Calu3 (cell line): ENCODE measurements around the gene PRPF8. TPM values are rescaled to one million over a fixed set of nuclear protein-coding genes. Genes with fewer than 3 reads are reported as not detected.

Experiments used
- BruUV-seq: library from RNA; stranded (reverse); fragments of 400-500 nt; replicated peaks from 2 replicates; lab custom pipeline; 2021; lab: Mats Ljungman, UMichigan
- CTCF ChIA-PET: fragments of 300-600 bp; sonication (Branson Sonifier 250); formaldehyde crosslinking; loops from one replicate; lab custom pipeline; 2022; ENCODE audit warnings: antibody characterized with exemption; lab: Charles Lee
- DNase-seq: peaks from one replicate; pipeline ENCODE4 v3.0.0; 2022
- H3K27ac Mint-ChIP-seq: one replicate; pipeline ENCODE4 v1.8.0; 2022; ENCODE audit warnings: mixed read lengths; ENCODE audit not compliant: unreplicated experiment
- H3K27me3 Mint-ChIP-seq: one replicate; pipeline ENCODE4 v1.8.0; 2022; ENCODE audit warnings: mixed read lengths; ENCODE audit not compliant: unreplicated experiment
- H3K36me3 Mint-ChIP-seq: one replicate; pipeline ENCODE4 v1.8.0; 2022; ENCODE audit warnings: mild to moderate bottlenecking, moderate library complexity, mixed read lengths; ENCODE audit not compliant: insufficient read depth, unreplicated experiment
- H3K4me1 Mint-ChIP-seq: one replicate; pipeline ENCODE4 v1.8.0; 2022; ENCODE audit warnings: mild to moderate bottlenecking, low read depth, mixed read lengths; ENCODE audit not compliant: unreplicated experiment
- H3K4me3 Mint-ChIP-seq: one replicate; pipeline ENCODE4 v1.8.0; 2022; ENCODE audit warnings: mild to moderate bottlenecking, low read depth, moderate library complexity, mixed read lengths; ENCODE audit not compliant: unreplicated experiment
- H3K9me3 Mint-ChIP-seq: one replicate; pipeline ENCODE4 v1.8.0; 2022; ENCODE audit warnings: low read depth, mixed read lengths; ENCODE audit not compliant: unreplicated experiment
- intact Hi-C: fragments of 100-400 bp; cut with micrococcal nuclease; formaldehyde crosslinking; loops from one replicate; pipeline ENCODE4 v1.10.0; 2022; ENCODE audit not compliant: unreplicated experiment
- total RNA-seq: library from RNA; stranded (reverse); gene quantifications from 2 replicates; pipeline ENCODE4 v1.2.3, GENCODE V29; 2022
- TF ChIP-seq, protein P1 (sequence below): fragments of 200-600 bp; IDR thresholded peaks from one replicate; pipeline ENCODE4 v1.8.0; 2022; ENCODE audit warnings: antibody characterized with exemption; ENCODE audit not compliant: unreplicated experiment

PRPF8 gene
- total RNA-seq, 1 experiment from 2014 or later = 206 TPM

DNA sequence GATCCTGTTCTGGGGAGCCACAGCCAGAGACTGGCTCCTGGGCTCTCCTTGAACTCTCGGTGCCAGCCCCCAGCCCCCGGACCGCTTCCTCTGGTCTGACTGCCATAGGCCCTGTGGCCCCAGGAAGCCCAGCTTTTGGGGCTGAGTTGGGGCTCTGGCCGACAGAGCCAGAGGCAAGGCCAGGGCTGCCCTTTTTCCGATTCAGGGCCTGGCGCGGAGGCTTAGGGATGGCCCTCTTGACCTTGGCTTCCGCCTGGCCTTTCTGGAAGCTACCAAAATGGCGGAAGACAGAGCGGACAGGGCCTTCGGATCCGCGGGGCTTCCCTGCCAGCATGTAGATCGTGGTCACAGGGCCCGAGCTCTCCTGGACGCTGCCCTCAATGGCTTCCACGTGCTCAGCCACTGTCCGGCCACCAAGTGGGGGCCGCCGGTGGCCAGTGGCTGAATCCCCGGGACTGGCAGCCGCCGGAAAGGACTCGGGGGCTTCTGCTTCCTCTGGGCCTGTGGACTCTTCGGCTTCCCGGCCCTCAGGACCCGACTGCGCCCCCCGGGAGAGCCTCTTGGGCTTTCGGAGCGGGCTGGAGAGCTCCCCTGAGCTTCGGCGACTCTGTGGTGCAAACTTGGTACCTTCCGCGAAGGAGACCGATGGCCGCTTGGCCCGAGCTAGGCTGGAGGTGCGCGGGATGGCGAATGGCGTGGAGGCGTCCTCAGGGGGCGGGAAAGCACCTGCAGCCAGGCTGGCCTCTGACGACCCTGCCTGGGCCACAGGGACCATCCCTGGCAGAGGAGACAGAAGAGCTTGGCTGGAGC, 49.6 kb downstream of the PRPF8 start:
- no peak overlapping the region for H3K27ac Mint-ChIP-seq
- H3K4me1 Mint-ChIP-seq = no peaks in the 10 kb centered on the region
- peaks cover 23% of the 10 kb centered on the region for H3K27me3 Mint-ChIP-seq
- no TSS peak for BruUV-seq
- no peaks in the 10 kb centered on the region for H3K36me3 Mint-ChIP-seq
- intact Hi-C loops = no loop called here
- H3K4me3 Mint-ChIP-seq = no peak overlapping the region
- TF ChIP-seq, protein P1, sequence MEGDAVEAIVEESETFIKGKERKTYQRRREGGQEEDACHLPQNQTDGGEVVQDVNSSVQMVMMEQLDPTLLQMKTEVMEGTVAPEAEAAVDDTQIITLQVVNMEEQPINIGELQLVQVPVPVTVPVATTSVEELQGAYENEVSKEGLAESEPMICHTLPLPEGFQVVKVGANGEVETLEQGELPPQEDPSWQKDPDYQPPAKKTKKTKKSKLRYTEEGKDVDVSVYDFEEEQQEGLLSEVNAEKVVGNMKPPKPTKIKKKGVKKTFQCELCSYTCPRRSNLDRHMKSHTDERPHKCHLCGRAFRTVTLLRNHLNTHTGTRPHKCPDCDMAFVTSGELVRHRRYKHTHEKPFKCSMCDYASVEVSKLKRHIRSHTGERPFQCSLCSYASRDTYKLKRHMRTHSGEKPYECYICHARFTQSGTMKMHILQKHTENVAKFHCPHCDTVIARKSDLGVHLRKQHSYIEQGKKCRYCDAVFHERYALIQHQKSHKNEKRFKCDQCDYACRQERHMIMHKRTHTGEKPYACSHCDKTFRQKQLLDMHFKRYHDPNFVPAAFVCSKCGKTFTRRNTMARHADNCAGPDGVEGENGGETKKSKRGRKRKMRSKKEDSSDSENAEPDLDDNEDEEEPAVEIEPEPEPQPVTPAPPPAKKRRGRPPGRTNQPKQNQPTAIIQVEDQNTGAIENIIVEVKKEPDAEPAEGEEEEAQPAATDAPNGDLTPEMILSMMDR = no peak
- no peak for DNase-seq
- CTCF ChIA-PET = no interaction called here
- no peaks in the 10 kb centered on the region for H3K9me3 Mint-ChIP-seq

DNA sequence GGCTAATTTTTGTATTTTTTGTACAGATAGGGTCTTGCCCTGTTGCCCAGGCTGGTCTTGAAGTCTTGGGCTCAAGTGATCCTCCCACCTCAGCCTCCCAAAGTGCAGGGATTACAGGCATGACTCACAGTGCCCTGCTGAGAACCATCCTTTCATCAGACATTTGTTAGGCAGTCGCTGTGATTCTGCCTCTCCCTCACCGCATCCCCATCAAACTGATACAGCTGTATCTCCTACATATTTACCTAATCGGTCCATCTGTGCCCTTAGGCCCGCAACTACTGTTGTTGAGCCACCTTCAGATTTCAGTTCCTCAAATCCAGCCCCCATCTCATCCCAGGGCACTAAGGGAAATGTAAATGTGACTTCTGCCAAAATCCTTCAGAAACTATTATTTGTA, 54.0 kb downstream of the PRPF8 start:
- H3K27ac Mint-ChIP-seq = peak overlapping the region; percentile 45
- BruUV-seq = no TSS peak
- no peak for DNase-seq

DNA sequence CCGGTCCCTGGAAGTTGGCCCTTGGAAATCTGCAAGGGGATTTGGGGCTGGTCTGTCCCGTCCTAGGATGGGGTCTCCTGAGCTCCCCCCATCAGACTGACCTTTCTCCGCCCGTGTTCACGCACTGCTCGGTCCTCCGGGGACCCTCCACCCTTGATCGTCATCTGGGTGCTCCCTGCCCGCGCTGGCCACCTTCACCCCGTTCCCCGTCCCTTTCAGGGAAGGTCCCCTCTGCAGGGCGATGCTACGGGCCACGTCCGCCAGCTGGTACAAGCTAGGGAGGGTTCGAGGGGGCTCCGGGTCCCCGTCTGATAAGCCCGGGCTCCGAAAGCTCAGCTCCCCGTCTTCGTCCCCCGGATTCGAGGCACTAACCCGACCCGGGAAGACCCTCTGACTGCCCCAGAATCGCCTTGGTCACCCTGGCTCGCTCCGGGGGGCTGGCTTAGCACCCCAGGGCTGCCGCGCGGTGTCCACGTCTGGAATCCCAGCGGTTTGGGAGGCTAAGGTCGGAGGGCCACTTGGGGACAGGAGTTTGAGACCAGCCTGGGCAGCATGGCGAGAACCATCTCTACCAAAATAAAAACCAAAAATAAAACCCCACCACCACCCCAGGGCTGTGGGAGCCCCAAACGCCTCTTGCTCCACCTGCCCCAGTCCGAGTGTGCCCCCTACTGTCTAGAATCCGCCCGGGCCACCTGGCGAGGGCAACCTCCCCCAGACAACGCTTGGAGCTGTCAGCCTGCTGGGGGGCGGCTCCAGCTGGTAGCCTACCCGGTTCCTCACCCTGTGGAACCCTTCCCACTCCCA, 55.0 kb downstream of the PRPF8 start:
- TF ChIP-seq, protein P1 = peak; percentile 25
- no peaks in the 10 kb centered on the region for H3K4me1 Mint-ChIP-seq
- no TSS peak for BruUV-seq
- H3K9me3 Mint-ChIP-seq = no peaks in the 10 kb centered on the region
- DNase-seq = peak; percentile 81
- H3K36me3 Mint-ChIP-seq = peaks cover 16% of the 10 kb centered on the region
- intact Hi-C loops = loop anchor here (1.0 kb wide), 1 partner anchor 55 kb away; no protein-coding TSS in a partner anchor
- peaks cover 41% of the 10 kb centered on the region for H3K27me3 Mint-ChIP-seq
- CTCF ChIA-PET = interaction anchor here (0.6 to 3.2 kb wide), 11 partner anchors 9 to 70 kb away, joined by 3 to 54 read pairs (median 4); partner anchors contain the start of genes PITPNA and RILP
- H3K27ac Mint-ChIP-seq = peak overlapping the region; percentile 45
- H3K4me3 Mint-ChIP-seq = peak overlapping the region; percentile 85

More for the DNA sequence above, 54.0 kb downstream of the PRPF8 start:
- peak overlapping the region; percentile 85 for H3K4me3 Mint-ChIP-seq
- no peaks in the 10 kb centered on the region for H3K9me3 Mint-ChIP-seq
- no peaks in the 10 kb centered on the region for H3K4me1 Mint-ChIP-seq
- CTCF ChIA-PET = interaction anchor here (0.6 to 3.2 kb wide), 10 partner anchors 8 to 71 kb away, joined by 3 to 54 read pairs (median 4); partner anchors contain the start of genes PITPNA and RILP
- intact Hi-C loops = loop anchor here (1.0 kb wide), 1 partner anchor 56 kb away; no protein-coding TSS in a partner anchor
- H3K27me3 Mint-ChIP-seq = peaks cover 41% of the 10 kb centered on the region
- peaks cover 16% of the 10 kb centered on the region for H3K36me3 Mint-ChIP-seq
- TF ChIP-seq, protein P1 = no peak

DNA sequence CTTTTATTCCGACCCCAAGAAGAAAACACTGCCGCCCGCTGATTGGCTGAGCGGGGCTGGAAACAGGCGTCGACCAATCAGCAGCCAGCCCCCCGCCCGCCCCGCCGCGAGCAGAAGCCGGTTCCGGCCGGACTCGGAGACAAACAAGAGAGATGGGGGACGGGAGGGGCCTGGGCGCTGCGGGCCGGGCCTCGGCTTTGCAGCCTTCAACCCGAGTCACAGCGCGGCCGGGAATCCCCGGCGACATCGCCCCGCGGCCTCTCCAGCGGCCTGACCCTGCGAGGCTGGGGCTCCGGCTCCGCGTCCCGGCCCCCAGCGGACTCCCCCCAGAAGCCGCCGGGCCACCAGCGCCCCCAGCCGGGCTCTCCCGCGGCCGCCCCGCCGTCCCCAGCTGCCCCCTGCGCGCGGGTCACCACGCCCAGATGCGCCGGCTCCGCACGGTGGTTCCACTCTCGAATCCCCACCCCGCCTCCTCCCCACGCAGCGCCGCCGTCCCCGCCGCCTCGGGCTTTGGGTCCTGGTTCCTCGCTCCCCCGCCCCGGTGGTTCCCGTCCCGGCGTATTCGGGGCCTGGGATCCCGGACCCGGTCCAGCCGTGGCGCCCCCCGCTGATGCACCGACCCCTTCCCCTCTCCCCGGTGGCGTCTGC, 55.7 kb downstream of the PRPF8 start:
- Mint-ChIP-seq H3K4me3 (peak overlapping the region; percentile 85), H3K4me1 (no peaks in the 10 kb centered on the region), H3K27ac (peak overlapping the region; percentile 85), H3K27me3 (peaks cover 41% of the 10 kb centered on the region), H3K36me3 (peaks cover 16% of the 10 kb centered on the region), H3K9me3 (no peaks in the 10 kb centered on the region)
- TF ChIP-seq, protein P1 = no peak
- BruUV-seq = no TSS peak
- intact Hi-C loops = no loop called here
- peak; percentile 81 for DNase-seq
- CTCF ChIA-PET = interaction anchor here (1.0 to 3.2 kb wide), 3 partner anchors 10 to 55 kb away, joined by 3 to 54 read pairs (median 5); no protein-coding TSS in a partner anchor
